OCI-LY1 (cell line): ENCODE results near the gene ECSCR.

Experiments used
- H2AFZ ChIP-seq: fragments of 200-600 bp; sonication (generic), shearing (Covaris generic); 2 replicates; pipeline ENCODE4 v1.6.0; 2014; ENCODE audit warnings: antibody characterized with exemption, mild to moderate bottlenecking, low read length
- H3F3A ChIP-seq: fragments of 200-600 bp; sonication (generic), shearing (Covaris generic); 2 replicates; pipeline ENCODE4 v1.6.0; 2014; ENCODE audit warnings: mild to moderate bottlenecking, antibody characterized with exemption, low read length, moderate library complexity; ENCODE audit not compliant: insufficient read depth
- H3K27ac ChIP-seq: fragments of 200-600 bp; sonication (generic); 2 replicates; pipeline ENCODE4 v1.5.1; 2014; ENCODE audit warnings: low read length, mixed run types, mild to moderate bottlenecking, low read depth; ENCODE audit not compliant: poor library complexity, severe bottlenecking
- H3K27me3 ChIP-seq: fragments of 200-600 bp; sonication (generic); 2 replicates; pipeline ENCODE4 v1.6.0; 2014; ENCODE audit warnings: antibody characterized with exemption, mild to moderate bottlenecking, low read length, moderate library complexity; ENCODE audit not compliant: insufficient read depth
- H3K36me3 ChIP-seq: fragments of 200-600 bp; sonication (generic); 2 replicates; pipeline ENCODE4 v1.6.1; 2014; ENCODE audit warnings: mild to moderate bottlenecking, antibody characterized with exemption, low read length, moderate library complexity, mixed read lengths; ENCODE audit not compliant: insufficient read depth
- H3K4me1 ChIP-seq: fragments of 200-600 bp; sonication (generic); 2 replicates; pipeline ENCODE4 v1.5.1; 2014; ENCODE audit warnings: mild to moderate bottlenecking, low read length, moderate library complexity; ENCODE audit not compliant: insufficient read depth, severe bottlenecking
- H3K4me2 ChIP-seq: fragments of 200-600 bp; sonication (generic), shearing (Covaris generic); 2 replicates; pipeline ENCODE4 v1.6.1; 2014; ENCODE audit warnings: low read length
- H3K4me3 ChIP-seq: fragments of 200-600 bp; sonication (generic); 2 replicates; pipeline ENCODE4 v1.5.1; 2014; ENCODE audit warnings: low read length, low read depth, mild to moderate bottlenecking, mixed read lengths; ENCODE audit not compliant: poor library complexity, severe bottlenecking
- H3K79me2 ChIP-seq: fragments of 200-600 bp; shearing (Covaris generic); 2 replicates; pipeline ENCODE4 v1.6.1; 2016; ENCODE audit warnings: mixed run types, low read length, mixed read lengths; ENCODE audit not compliant: insufficient read depth
- H3K9ac ChIP-seq: fragments of 200-600 bp; sonication (generic), shearing (Covaris generic); 2 replicates; pipeline ENCODE4 v1.6.1; 2014; ENCODE audit warnings: mild to moderate bottlenecking, low read length, mixed read lengths
- H3K9me2 ChIP-seq: fragments of 200-600 bp; sonication (generic), shearing (Covaris generic); 2 replicates; pipeline ENCODE4 v1.6.1; 2014; ENCODE audit warnings: low read depth, mild to moderate bottlenecking, low read length, mixed read lengths
- H3K9me3 ChIP-seq: fragments of 200-600 bp; shearing (Covaris generic); 2 replicates; pipeline ENCODE4 v1.6.1; 2014; ENCODE audit warnings: low read length, mixed read lengths
- H4K20me1 ChIP-seq: fragments of 200-600 bp; sonication (generic), shearing (Covaris generic); 2 replicates; pipeline ENCODE4 v1.6.0; 2016; ENCODE audit warnings: mild to moderate bottlenecking, low read length; ENCODE audit not compliant: insufficient read depth
- CTCF ChIP-seq: fragments of 200-600 bp; sonication (generic), shearing (Covaris generic); IDR thresholded peaks from 2 replicates; pipeline ENCODE4 v1.5.1; 2017; ENCODE audit warnings: mild to moderate bottlenecking, antibody characterized with exemption, low read length, moderate library complexity, mixed read lengths
- EZH2 ChIP-seq: fragments of 200-600 bp; sonication (generic), shearing (Covaris generic); IDR thresholded peaks from 2 replicates; pipeline ENCODE4 v1.8.0; 2017; ENCODE audit warnings: borderline replicate concordance, mixed run types, mild to moderate bottlenecking, antibody characterized with exemption, low read length, moderate library complexity, mixed read lengths

Gene ECSCR

GRCh38 chr5:139451176-139451575, 11.4 kb downstream of the ECSCR start:
- no peak for TF ChIP-seq EZH2
- no peak for TF ChIP-seq CTCF
- H3K4me3 ChIP-seq = no peak overlapping the region
- H3K27ac ChIP-seq = no peak overlapping the region
- no peaks in the 10 kb centered on the region for H4K20me1 ChIP-seq
- H3K27me3 ChIP-seq = no peaks in the 10 kb centered on the region
- H3K9ac ChIP-seq = no peak overlapping the region
- no peak overlapping the region for H3K4me2 ChIP-seq
- no peak overlapping the region for H2AFZ ChIP-seq
- no peaks in the 10 kb centered on the region for H3F3A ChIP-seq
- no peaks in the 10 kb centered on the region for H3K79me2 ChIP-seq
- no peaks in the 10 kb centered on the region for H3K36me3 ChIP-seq
- H3K9me2 ChIP-seq = no peaks in the 10 kb centered on the region
- no peaks in the 10 kb centered on the region for H3K4me1 ChIP-seq
- H3K9me3 ChIP-seq = no peaks in the 10 kb centered on the region

- Histone ChIP-seq H3K4me2 (no peak overlapping the region), H4K20me1 (no peaks in the 10 kb centered on the region), H3K9me2 (no peaks in the 10 kb centered on the region), H3K79me2 (no peaks in the 10 kb centered on the region), H3K9me3 (no peaks in the 10 kb centered on the region), H3K27me3 (no peaks in the 10 kb centered on the region; the same call in 1 of the 2 replicates), H3K9ac (no peak overlapping the region), H3K4me1 (no peaks in the 10 kb centered on the region), H3K27ac (no peak overlapping the region), H3F3A (no peaks in the 10 kb centered on the region), H3K4me3 (no peak overlapping the region), H3K36me3 (no peaks in the 10 kb centered on the region), H2AFZ (no peak overlapping the region)
- TF ChIP-seq CTCF (no peak), EZH2 (no peak)
Measured at GRCh38 chr5:139446956-139447779, 15.4 kb downstream of the ECSCR start.

GRCh38 chr5:139445325-139446170, 17.0 kb downstream of the ECSCR start:
- Histone ChIP-seq H3K36me3 (no peaks in the 10 kb centered on the region), H3K4me3 (no peak overlapping the region), H3K9me3 (no peaks in the 10 kb centered on the region), H3K79me2 (no peaks in the 10 kb centered on the region), H2AFZ (no peak overlapping the region), H3K4me1 (no peaks in the 10 kb centered on the region), H4K20me1 (no peaks in the 10 kb centered on the region), H3K9ac (no peak overlapping the region), H3K9me2 (no peaks in the 10 kb centered on the region), H3F3A (no peaks in the 10 kb centered on the region), H3K27me3 (no peaks in the 10 kb centered on the region; the same call in 1 of the 2 replicates), H3K4me2 (no peak overlapping the region), H3K27ac (no peak overlapping the region)
- no peak for TF ChIP-seq EZH2
- TF ChIP-seq CTCF = no peak
